HFF-Myc (cell line): ENCODE measurements around the gene PRDM12.
A peak's percentile ranks its signal among the peaks of the same experiment; 100 is the strongest.

Experiments used
- DNase-seq: peaks from one replicate; pipeline ENCODE4 v3.0.0-alpha.2; 2011; ENCODE audit warnings: low read depth; ENCODE audit errors: extremely low read depth
- H3K4me3 ChIP-seq: replicated peaks from 2 replicates; pipeline ENCODE4 v1.5.1; 2011; ENCODE audit warnings: low read depth, mild to moderate bottlenecking, control low read depth, low read length
- CTCF ChIP-seq: IDR thresholded peaks from 2 replicates; pipeline ENCODE4 v1.5.1; 2012; ENCODE audit warnings: mild to moderate bottlenecking, low read depth, low read length, control low read depth; ENCODE audit errors: missing control alignments

PRDM12 gene

GRCh38 chr9:130707225-130707976, 43.0 kb downstream of the PRDM12 start:
- H3K4me3 ChIP-seq: no peak overlapping the region
- TF ChIP-seq CTCF: peak; percentile 60
- DNase-seq: no peak

GRCh38 chr9:130710822-130711352, 46.5 kb downstream of the PRDM12 start:
- TF ChIP-seq CTCF: no peak
- H3K4me3 ChIP-seq: no peak overlapping the region
- no peak for DNase-seq

- no peak for TF ChIP-seq CTCF
- H3K4me3 ChIP-seq: no peak overlapping the region
- no peak for DNase-seq
Measured at GRCh38 chr9:130711469-130711868, 47.1 kb downstream of the PRDM12 start.

- no peak for TF ChIP-seq CTCF
- peak overlapping the region; percentile 86 for H3K4me3 ChIP-seq
- DNase-seq: peak; percentile 95
Measured at GRCh38 chr9:130712564-130713285, 48.3 kb downstream of the PRDM12 start.

GRCh38 chr9:130713286-130713960, 49.0 kb downstream of the PRDM12 start:
- no peak for DNase-seq
- H3K4me3 ChIP-seq: peak overlapping the region; percentile 86
- no peak for TF ChIP-seq CTCF

- peak overlapping the region; percentile 86 for H3K4me3 ChIP-seq
Measured at GRCh38 chr9:130714586-130715110, 50.3 kb downstream of the PRDM12 start.

More at GRCh38 chr9:130714586-130715110, 50.3 kb downstream of the PRDM12 start:
- no peak for TF ChIP-seq CTCF
- no peak for DNase-seq
